Neural cell (in vitro differentiated cells): ENCODE results near the gene DNAH10. TPM values are rescaled to one million over a fixed set of nuclear protein-coding genes. Genes with fewer than 3 reads are reported as not detected.

ENCODE experiments used
- H2AFZ ChIP-seq: fragments of 200-600, 300-800 bp; sonication (generic), shearing (Covaris generic); 2 replicates; pipeline ENCODE4 v1.6.0; 2014; ENCODE audit warnings: low read depth, mild to moderate bottlenecking, antibody characterized with exemption, low read length, moderate library complexity
- H3F3A ChIP-seq: fragments of 200-600 bp; shearing (Covaris generic); 2 replicates; pipeline ENCODE4 v1.6.1; 2016; ENCODE audit warnings: mild to moderate bottlenecking, moderate library complexity, mixed read lengths, antibody characterized with exemption, low read length; ENCODE audit not compliant: insufficient read depth, poor library complexity, severe bottlenecking
- H3K27ac ChIP-seq: fragments of 200-600, 300-800 bp; sonication (generic), shearing (Covaris generic); 2 replicates; pipeline ENCODE4 v1.5.1; 2014; ENCODE audit warnings: mild to moderate bottlenecking, low read length, moderate library complexity
- H3K27me3 ChIP-seq: fragments of 300-800, 200-600 bp; sonication (generic), shearing (Covaris generic); 2 replicates; pipeline ENCODE4 v1.6.0; 2014; ENCODE audit warnings: mild to moderate bottlenecking, low read depth, low read length, moderate library complexity; ENCODE audit not compliant: insufficient read depth
- H3K36me3 ChIP-seq: fragments of 300-800, 200-600 bp; sonication (generic), shearing (Covaris generic); 2 replicates; pipeline ENCODE4 v1.5.1; 2014; ENCODE audit warnings: mild to moderate bottlenecking, antibody characterized with exemption, low read length, moderate library complexity; ENCODE audit not compliant: insufficient read depth
- H3K4me2 ChIP-seq: fragments of 300-800, 200-600 bp; sonication (generic), shearing (Covaris generic); 2 replicates; pipeline ENCODE4 v1.6.0; 2014; ENCODE audit warnings: mild to moderate bottlenecking, low read length
- H3K4me3 ChIP-seq: fragments of 300-800, 200-600 bp; sonication (generic), shearing (Covaris generic); 2 replicates; pipeline ENCODE4 v1.5.1; 2014; ENCODE audit warnings: mild to moderate bottlenecking, low read length, moderate library complexity
- H3K79me2 ChIP-seq: fragments of 200-600 bp; shearing (Covaris generic); replicated peaks from 2 replicates; pipeline ENCODE4 v1.6.0; 2014; ENCODE audit warnings: mild to moderate bottlenecking, low read length, moderate library complexity; ENCODE audit not compliant: insufficient read depth
- H3K9ac ChIP-seq: fragments of 300-800, 200-600 bp; sonication (generic), shearing (Covaris generic); 2 replicates; pipeline ENCODE4 v1.6.1; 2016; ENCODE audit warnings: mild to moderate bottlenecking, low read length, mixed read lengths
- H3K9me2 ChIP-seq: fragments of 200-600 bp; shearing (Covaris generic); 2 replicates; pipeline ENCODE4 v1.6.1; 2016; ENCODE audit warnings: mild to moderate bottlenecking, low read length, mixed read lengths; ENCODE audit not compliant: insufficient read depth
- H3K9me3 ChIP-seq: fragments of 200-600, 300-800 bp; sonication (generic), shearing (Covaris generic); 2 replicates; pipeline ENCODE4 v1.6.1; 2016; ENCODE audit warnings: mild to moderate bottlenecking, mixed run types, low read length, moderate library complexity, mixed read lengths
- H4K20me1 ChIP-seq: fragments of 200-600 bp; shearing (Covaris generic); 2 replicates; pipeline ENCODE4 v1.6.1; 2016; ENCODE audit warnings: mild to moderate bottlenecking, mixed run types; ENCODE audit not compliant: insufficient read depth
- CTCF ChIP-seq: fragments of 450-650 bp; IDR thresholded peaks from 2 replicates; pipeline ENCODE4 v1.5.1; 2014; ENCODE audit warnings: antibody characterized with exemption, mild to moderate bottlenecking, moderate library complexity; ENCODE audit not compliant: poor library complexity, severe bottlenecking
- EP300 ChIP-seq: fragments of 450-650 bp; conservative IDR thresholded peaks from 2 replicates; pipeline ENCODE4 v1.6.1; 2014; ENCODE audit warnings: antibody characterized with exemption, mild to moderate bottlenecking, moderate library complexity; ENCODE audit not compliant: poor library complexity, severe bottlenecking
- EZH2 ChIP-seq: fragments of 200-600, 300-800 bp; shearing (Covaris generic), sonication (generic); IDR thresholded peaks from 2 replicates; pipeline ENCODE4 v1.6.1; 2014; ENCODE audit warnings: antibody characterized with exemption, low read length, borderline replicate concordance, mild to moderate bottlenecking; ENCODE audit not compliant: insufficient read depth, poor library complexity, severe bottlenecking
- MXI1 ChIP-seq: fragments of 450-650 bp; conservative IDR thresholded peaks from 2 replicates; pipeline ENCODE4 v1.6.1; 2014; ENCODE audit warnings: antibody characterized with exemption, mild to moderate bottlenecking; ENCODE audit not compliant: poor library complexity, severe bottlenecking
- POLR2AphosphoS5 ChIP-seq: IDR thresholded peaks from 2 replicates; pipeline ENCODE4 v1.6.1; 2012
- RAD21 ChIP-seq: fragments of 450-650 bp; conservative IDR thresholded peaks from 2 replicates; pipeline ENCODE4 v1.6.1; 2014; ENCODE audit warnings: antibody characterized with exemption, mild to moderate bottlenecking, moderate library complexity
- REST ChIP-seq: IDR thresholded peaks from 2 replicates; pipeline ENCODE4 v1.6.1; 2012; ENCODE audit warnings: borderline replicate concordance
- SMC3 ChIP-seq: fragments of 450-650 bp; conservative IDR thresholded peaks from 2 replicates; pipeline ENCODE4 v1.6.1; 2014; ENCODE audit warnings: antibody characterized with exemption, mild to moderate bottlenecking, moderate library complexity; ENCODE audit not compliant: poor library complexity
- TAF1 ChIP-seq: IDR thresholded peaks from 2 replicates; pipeline ENCODE4 v1.6.1; 2012; ENCODE audit warnings: low read depth
- polyA plus RNA-seq: library from polyadenylated mRNA; depleted of rRNA; stranded (reverse); fragments of >200 nt; gene quantifications from 2 replicates; pipeline ENCODE4 v1.2.3, GENCODE V29; 2014

The DNAH10 gene
- polyA plus RNA-seq, 1 donor from 2014 or later: 1.9 TPM

- H3K4me2 ChIP-seq: no peak overlapping the region
- no peak overlapping the region for H3K9ac ChIP-seq
- H4K20me1 ChIP-seq: no peaks in the 10 kb centered on the region
- no peaks in the 10 kb centered on the region for H3K27me3 ChIP-seq
- no peaks in the 10 kb centered on the region for H3K36me3 ChIP-seq
- no peaks in the 10 kb centered on the region for H3K9me3 ChIP-seq
- H3K27ac ChIP-seq: no peak overlapping the region
- no peak overlapping the region for H3K4me3 ChIP-seq
- H3K79me2 ChIP-seq: no peaks in the 10 kb centered on the region
- no peaks in the 10 kb centered on the region for H3K9me2 ChIP-seq
- no peak overlapping the region for H2AFZ ChIP-seq
- no peaks in the 10 kb centered on the region for H3F3A ChIP-seq
- no peak for TF ChIP-seq EZH2
- no peak for TF ChIP-seq EP300
- no peak for TF ChIP-seq REST
- TF ChIP-seq SMC3: no peak
- TF ChIP-seq TAF1: no peak
- TF ChIP-seq CTCF: no peak
- no peak for TF ChIP-seq MXI1
- TF ChIP-seq POLR2AphosphoS5: no peak
These were observed 13.4 kb upstream of the DNAH10 start for GRCh38 chr12:123748661-123749060.

- Histone ChIP-seq H3K27ac (no peak overlapping the region), H3K4me3 (no peak overlapping the region), H4K20me1 (no peaks in the 10 kb centered on the region), H2AFZ (no peak overlapping the region), H3K4me2 (no peak overlapping the region), H3K36me3 (no peaks in the 10 kb centered on the region), H3K27me3 (no peaks in the 10 kb centered on the region), H3K9me2 (no peaks in the 10 kb centered on the region), H3K9me3 (no peaks in the 10 kb centered on the region), H3K9ac (no peak overlapping the region), H3K79me2 (no peaks in the 10 kb centered on the region), H3F3A (no peaks in the 10 kb centered on the region)
- TF ChIP-seq EP300 (no peak), POLR2AphosphoS5 (no peak), TAF1 (no peak)
These were observed 12.7 kb upstream of the DNAH10 start for GRCh38 chr12:123749355-123749754.

GRCh38 chr12:123750159-123750656, 11.9 kb upstream of the DNAH10 start:
- Histone ChIP-seq H3K9ac (no peak overlapping the region), H3K79me2 (no peaks in the 10 kb centered on the region), H3K4me2 (no peak overlapping the region), H3K36me3 (peaks cover 3% of the 10 kb centered on the region), H3K9me3 (no peaks in the 10 kb centered on the region), H3K27ac (no peak overlapping the region), H3K27me3 (no peaks in the 10 kb centered on the region), H3F3A (no peaks in the 10 kb centered on the region), H4K20me1 (no peaks in the 10 kb centered on the region), H2AFZ (no peak overlapping the region), H3K4me3 (no peak overlapping the region), H3K9me2 (no peaks in the 10 kb centered on the region)
- TF ChIP-seq POLR2AphosphoS5: no peak
- TF ChIP-seq EZH2: no peak
- no peak for TF ChIP-seq REST
- no peak for TF ChIP-seq EP300
- no peak for TF ChIP-seq SMC3
- no peak for TF ChIP-seq CTCF
- TF ChIP-seq MXI1: no peak
- no peak for TF ChIP-seq RAD21
- TF ChIP-seq TAF1: no peak
